ENCODE data around the gene RPL29. TPM values are rescaled to one million over a fixed set of nuclear protein-coding genes. Genes with fewer than 3 reads are reported as not detected.
A peak's percentile ranks its signal among the peaks of the same experiment; 100 is the strongest.

RPL29 gene
- total RNA-seq, 2 donors from 2014 or later = 1,051 to 1,273 TPM

DNA sequence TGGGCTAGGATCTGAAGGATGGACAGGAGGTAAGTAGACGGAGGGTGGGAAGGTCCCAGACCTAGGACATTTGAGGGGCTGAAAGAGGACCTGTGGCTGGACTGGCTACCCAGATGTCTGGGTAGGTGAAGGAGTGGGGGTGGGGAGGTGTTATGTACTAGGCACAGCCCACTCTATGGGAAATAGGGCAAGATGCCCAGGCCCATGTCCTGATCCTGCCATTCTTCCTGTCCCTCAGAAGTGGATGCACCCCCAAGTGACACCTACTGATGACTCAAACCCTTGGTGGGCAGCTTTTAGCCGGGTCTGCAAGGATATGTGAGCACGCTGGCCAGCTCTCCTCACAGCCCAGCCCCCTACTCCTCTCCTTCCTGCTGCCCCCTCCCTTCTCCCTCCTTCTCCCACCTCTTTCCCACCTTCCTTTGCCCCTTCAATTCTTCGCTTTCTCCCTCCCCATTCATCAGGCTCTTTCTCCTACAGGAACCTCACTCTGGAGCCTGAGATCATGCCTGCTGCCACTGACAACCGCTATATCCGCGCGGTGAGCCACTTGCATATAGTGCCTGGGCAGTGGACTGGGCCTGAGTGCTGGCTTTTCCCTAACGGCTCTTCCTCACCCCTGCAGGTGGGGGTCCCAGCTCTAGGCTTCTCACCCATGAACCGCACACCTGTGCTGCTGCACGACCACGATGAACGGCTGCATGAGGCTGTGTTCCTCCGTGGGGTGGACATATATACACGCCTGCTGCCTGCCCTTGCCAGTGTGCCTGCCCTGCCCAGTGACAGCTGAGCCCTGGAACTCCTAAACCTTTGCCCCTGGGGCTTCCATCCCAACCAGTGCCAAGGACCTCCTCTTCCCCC lies 7.2 kb downstream of the RPL29 start:
- intact Hi-C loops (cut with DNase I) = no loop called here
- peaks cover 8% of the 10 kb centered on the region for H3K4me1 ChIP-seq

GRCh38 chr3:51987568-51987967 lies 8.1 kb downstream of the RPL29 start:
- Histone ChIP-seq H3K4me3 (no peak overlapping the region), H3K4me1 (peaks cover 8% of the 10 kb centered on the region), H3K9me3 (no peaks in the 10 kb centered on the region), H3K27me3 (no peaks in the 10 kb centered on the region), H3K9ac (ENCODE audit: low read depth in 2 of 2, low read length in 2 of 2) (no peak overlapping the region), H3K27ac (no peak overlapping the region), H3K36me3 (no peaks in the 10 kb centered on the region)
- intact Hi-C loops (cut with DNase I) = no loop called here
- TF ChIP-seq, protein P1, sequence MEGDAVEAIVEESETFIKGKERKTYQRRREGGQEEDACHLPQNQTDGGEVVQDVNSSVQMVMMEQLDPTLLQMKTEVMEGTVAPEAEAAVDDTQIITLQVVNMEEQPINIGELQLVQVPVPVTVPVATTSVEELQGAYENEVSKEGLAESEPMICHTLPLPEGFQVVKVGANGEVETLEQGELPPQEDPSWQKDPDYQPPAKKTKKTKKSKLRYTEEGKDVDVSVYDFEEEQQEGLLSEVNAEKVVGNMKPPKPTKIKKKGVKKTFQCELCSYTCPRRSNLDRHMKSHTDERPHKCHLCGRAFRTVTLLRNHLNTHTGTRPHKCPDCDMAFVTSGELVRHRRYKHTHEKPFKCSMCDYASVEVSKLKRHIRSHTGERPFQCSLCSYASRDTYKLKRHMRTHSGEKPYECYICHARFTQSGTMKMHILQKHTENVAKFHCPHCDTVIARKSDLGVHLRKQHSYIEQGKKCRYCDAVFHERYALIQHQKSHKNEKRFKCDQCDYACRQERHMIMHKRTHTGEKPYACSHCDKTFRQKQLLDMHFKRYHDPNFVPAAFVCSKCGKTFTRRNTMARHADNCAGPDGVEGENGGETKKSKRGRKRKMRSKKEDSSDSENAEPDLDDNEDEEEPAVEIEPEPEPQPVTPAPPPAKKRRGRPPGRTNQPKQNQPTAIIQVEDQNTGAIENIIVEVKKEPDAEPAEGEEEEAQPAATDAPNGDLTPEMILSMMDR (IDR thresholded peaks at IDR 0.05) = no peak
- no peak for DNase-seq

More for the DNA sequence above, 7.2 kb downstream of the RPL29 start:
- Histone ChIP-seq H3K9me3 (no peaks in the 10 kb centered on the region), H3K4me3 (no peak overlapping the region), H3K36me3 (no peaks in the 10 kb centered on the region), H3K27ac (no peak overlapping the region), H3K27me3 (no peaks in the 10 kb centered on the region), H3K9ac (ENCODE audit: low read depth in 2 of 2, low read length in 2 of 2) (peak overlapping the region in 1 of 2 donors; percentile 7)
- DNase-seq = no peak
- TF ChIP-seq, protein P1 (IDR thresholded peaks at IDR 0.05) = no peak

- H3K4me1 ChIP-seq = peaks cover 13% of the 10 kb centered on the region
- peak overlapping the region; percentile 44 for H3K27ac ChIP-seq
- no peaks in the 10 kb centered on the region for H3K36me3 ChIP-seq
- TF ChIP-seq, protein P1 (IDR thresholded peaks at IDR 0.05) = no peak
- H3K4me3 ChIP-seq = no peak overlapping the region
- H3K9me3 ChIP-seq = no peaks in the 10 kb centered on the region
- no peaks in the 10 kb centered on the region for H3K27me3 ChIP-seq
- peak overlapping the region in 1 of 2 donors; percentile 58 for H3K9ac ChIP-seq (ENCODE audit: low read depth in 2 of 2, low read length in 2 of 2)
- intact Hi-C loops (cut with DNase I) = no loop called here
- peak; percentile 76 for DNase-seq
These were observed 9.4 kb downstream of the RPL29 start for GRCh38 chr3:51986010-51986947.

DNA sequence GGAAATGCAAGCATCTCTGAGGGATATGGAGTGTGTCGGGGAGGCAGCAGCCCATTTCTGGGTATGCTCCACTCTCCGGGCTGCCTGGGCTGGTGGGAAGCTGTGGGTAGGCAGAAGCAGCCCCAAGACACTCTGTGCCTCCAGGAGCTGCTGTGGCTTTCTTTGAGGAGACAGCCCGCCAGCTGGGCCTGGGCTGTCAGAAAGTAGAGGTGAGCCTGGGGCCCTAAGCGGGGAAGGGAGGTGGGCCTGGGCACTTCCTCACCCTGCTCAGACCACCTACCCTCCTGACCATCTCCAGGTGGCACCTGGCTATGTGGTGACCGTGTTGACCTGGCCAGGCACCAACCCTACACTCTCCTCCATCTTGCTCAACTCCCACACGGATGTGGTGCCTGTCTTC lies 10.6 kb downstream of the RPL29 start:
- H3K27ac ChIP-seq = no peak overlapping the region
- TF ChIP-seq, protein P1 (IDR thresholded peaks at IDR 0.05) = no peak
- no peak overlapping the region for H3K4me3 ChIP-seq
- H3K9me3 ChIP-seq = no peaks in the 10 kb centered on the region
- H3K4me1 ChIP-seq = peaks cover 13% of the 10 kb centered on the region
- intact Hi-C loops (cut with DNase I) = no loop called here
- H3K36me3 ChIP-seq = no peaks in the 10 kb centered on the region
- DNase-seq = no peak
- H3K27me3 ChIP-seq = no peaks in the 10 kb centered on the region
- H3K9ac ChIP-seq (ENCODE audit: low read depth in 2 of 2, low read length in 2 of 2) = no peak overlapping the region

DNA sequence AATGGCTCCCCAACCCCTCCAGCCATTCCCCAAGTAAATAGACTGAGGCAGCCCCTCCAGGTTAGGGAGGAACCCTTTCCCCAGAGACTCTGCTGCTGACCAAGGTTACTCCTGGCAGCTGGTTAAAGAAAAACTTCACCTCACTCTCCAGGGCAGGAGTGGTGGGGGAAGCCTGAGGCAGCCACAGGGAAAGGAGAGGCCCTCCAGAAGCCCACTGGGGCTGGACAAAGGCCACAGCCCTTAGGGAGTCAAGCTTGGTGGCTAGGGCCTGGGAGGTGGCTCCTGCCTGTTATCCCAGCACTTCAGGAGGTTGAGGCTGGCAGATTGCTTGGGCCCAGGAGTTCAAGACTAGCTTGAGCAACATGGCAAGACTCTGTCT lies 11.4 kb downstream of the RPL29 start:
- Histone ChIP-seq H3K27me3 (no peaks in the 10 kb centered on the region), H3K36me3 (no peaks in the 10 kb centered on the region), H3K27ac (peak overlapping the region; percentile 99), H3K4me1 (peaks cover 13% of the 10 kb centered on the region), H3K4me3 (no peak overlapping the region), H3K9ac (ENCODE audit: low read depth in 2 of 2, low read length in 2 of 2) (peak overlapping the region; percentile 95 to 97), H3K9me3 (no peaks in the 10 kb centered on the region)
- DNase-seq = no peak
- intact Hi-C loops (cut with DNase I) = no loop called here
- TF ChIP-seq, protein P1 (IDR thresholded peaks at IDR 0.05) = no peak

All from colonic mucosa (tissue), 4 donors.